Endodermal cell (in vitro differentiated cells): ENCODE measurements around the gene DAPP1. TPM values are rescaled to one million over a fixed set of nuclear protein-coding genes. Genes with fewer than 3 reads are reported as not detected.

Source experiments
- DNase-seq: peaks from one replicate; pipeline ENCODE4 v3.0.0-alpha.2; 2017
- H3K27ac ChIP-seq: 2 replicates; pipeline ENCODE4 v1.5.1; 2013; ENCODE audit warnings: mild to moderate bottlenecking, low read depth, low read length, moderate library complexity
- H3K27me3 ChIP-seq: 2 replicates; pipeline ENCODE4 v1.6.1; 2013; ENCODE audit warnings: mild to moderate bottlenecking, low read length, moderate library complexity; ENCODE audit not compliant: insufficient read depth, control insufficient read depth, poor library complexity, severe bottlenecking
- H3K36me3 ChIP-seq: 2 replicates; pipeline ENCODE4 v1.7.0; 2013; ENCODE audit warnings: mild to moderate bottlenecking, low read length, moderate library complexity; ENCODE audit not compliant: control insufficient read depth, insufficient read depth
- H3K4me1 ChIP-seq: one replicate; pipeline ENCODE4 v1.7.0; 2013; ENCODE audit warnings: low read length; ENCODE audit not compliant: control insufficient read depth, insufficient read depth
- H3K4me3 ChIP-seq: 2 replicates; pipeline ENCODE4 v1.5.1; 2013; ENCODE audit warnings: mild to moderate bottlenecking, low read length, moderate library complexity
- H3K9ac ChIP-seq: 2 replicates; pipeline ENCODE4 v1.6.1; 2013; ENCODE audit warnings: mild to moderate bottlenecking, low read length, moderate library complexity; ENCODE audit not compliant: poor library complexity, severe bottlenecking; ENCODE audit errors: extremely low read depth
- H3K9me3 ChIP-seq: 2 replicates; pipeline ENCODE4 v1.6.1; 2013; ENCODE audit warnings: mild to moderate bottlenecking, low read length, moderate library complexity; ENCODE audit not compliant: control insufficient read depth
- H3K27ac Mint-ChIP-seq: 2 replicates; pipeline ENCODE4 v1.8.0; 2020; ENCODE audit warnings: mixed read lengths
- H3K27me3 Mint-ChIP-seq: 2 replicates; pipeline ENCODE4 v1.8.0; 2021; ENCODE audit warnings: mild to moderate bottlenecking, mixed read lengths; ENCODE audit not compliant: insufficient read depth
- H3K36me3 Mint-ChIP-seq: 2 replicates; pipeline ENCODE4 v1.8.0; 2020; ENCODE audit warnings: low read depth, mixed read lengths
- H3K4me1 Mint-ChIP-seq: 2 replicates; pipeline ENCODE4 v1.8.0; 2020; ENCODE audit warnings: mixed read lengths
- H3K4me3 Mint-ChIP-seq: 2 replicates; pipeline ENCODE4 v1.8.0; 2020; ENCODE audit warnings: mild to moderate bottlenecking, moderate library complexity, mixed read lengths
- H3K9me3 Mint-ChIP-seq: 2 replicates; pipeline ENCODE4 v1.8.0; 2020; ENCODE audit warnings: mild to moderate bottlenecking, mixed read lengths
- WGBS, 2 experiments: methylation state at CpG; one replicate each; pipeline versions ENCODE4 v1.1.5 to v1.1.7; 2013; ENCODE audit warnings: missing lambda C conversion rate in 2 of 2, mixed read lengths in 1 of 2; ENCODE audit not compliant: insufficient coverage in 1 of 2, insufficient read length in 1 of 2; 5-methylcytosine and 5-hydroxymethylcytosine counted together
- total RNA-seq, 2 donors: library from RNA; stranded (reverse); fragmentation: NEBNext Ultra II Directional in 1 of 2; extraction: Animal tissue kit (Norgen Biotek cat#: 25700) in 1 of 2; gene quantifications; 2 replicates in 1 of 2; 3 replicates in 1 of 2; pipeline ENCODE4 v1.2.1, GENCODE V29; 2021
- TF ChIP-seq, protein P1 (sequence below): fragments of 200-600 bp; sonication (generic); conservative IDR thresholded peaks from 2 replicates; pipeline ENCODE4 v1.5.0; 2021; ENCODE audit warnings: antibody characterized with exemption, mild to moderate bottlenecking

The DAPP1 gene
- total RNA-seq, 2 donors from 2014 or later: not detected

GRCh38 chr4:99835942-99836341, 19.3 kb downstream of the DAPP1 start:
- DNase-seq: no peak

GRCh38 chr4:99838927-99839326, 22.3 kb downstream of the DAPP1 start:
- Mint-ChIP-seq H3K36me3 (no peaks in the 10 kb centered on the region), H3K27ac (no peak overlapping the region)
- no peak overlapping the region for H3K27ac ChIP-seq

More at GRCh38 chr4:99835942-99836341, 19.3 kb downstream of the DAPP1 start:
- no peaks in the 10 kb centered on the region for H3K27me3 ChIP-seq
- WGBS, 2 experiments: 86 to 87% methylated on average over 1 to 2 of the region's 2 CpGs
- H3K9me3 Mint-ChIP-seq: no peaks in the 10 kb centered on the region
- TF ChIP-seq, protein P1, sequence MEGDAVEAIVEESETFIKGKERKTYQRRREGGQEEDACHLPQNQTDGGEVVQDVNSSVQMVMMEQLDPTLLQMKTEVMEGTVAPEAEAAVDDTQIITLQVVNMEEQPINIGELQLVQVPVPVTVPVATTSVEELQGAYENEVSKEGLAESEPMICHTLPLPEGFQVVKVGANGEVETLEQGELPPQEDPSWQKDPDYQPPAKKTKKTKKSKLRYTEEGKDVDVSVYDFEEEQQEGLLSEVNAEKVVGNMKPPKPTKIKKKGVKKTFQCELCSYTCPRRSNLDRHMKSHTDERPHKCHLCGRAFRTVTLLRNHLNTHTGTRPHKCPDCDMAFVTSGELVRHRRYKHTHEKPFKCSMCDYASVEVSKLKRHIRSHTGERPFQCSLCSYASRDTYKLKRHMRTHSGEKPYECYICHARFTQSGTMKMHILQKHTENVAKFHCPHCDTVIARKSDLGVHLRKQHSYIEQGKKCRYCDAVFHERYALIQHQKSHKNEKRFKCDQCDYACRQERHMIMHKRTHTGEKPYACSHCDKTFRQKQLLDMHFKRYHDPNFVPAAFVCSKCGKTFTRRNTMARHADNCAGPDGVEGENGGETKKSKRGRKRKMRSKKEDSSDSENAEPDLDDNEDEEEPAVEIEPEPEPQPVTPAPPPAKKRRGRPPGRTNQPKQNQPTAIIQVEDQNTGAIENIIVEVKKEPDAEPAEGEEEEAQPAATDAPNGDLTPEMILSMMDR: no peak
- no peak overlapping the region for H3K27ac Mint-ChIP-seq
- H3K4me3 Mint-ChIP-seq: no peak overlapping the region
- H3K27me3 Mint-ChIP-seq: no peaks in the 10 kb centered on the region
- no peak overlapping the region for H3K27ac ChIP-seq
- no peak overlapping the region for H3K4me3 ChIP-seq
- H3K4me1 ChIP-seq: no peaks in the 10 kb centered on the region
- no peak overlapping the region for H3K9ac ChIP-seq
- H3K36me3 Mint-ChIP-seq: no peaks in the 10 kb centered on the region
- H3K4me1 Mint-ChIP-seq: no peaks in the 10 kb centered on the region
- no peaks in the 10 kb centered on the region for H3K36me3 ChIP-seq
- H3K9me3 ChIP-seq: no peaks in the 10 kb centered on the region

GRCh38 chr4:99841129-99841528, 24.5 kb downstream of the DAPP1 start:
- no peak for DNase-seq
- WGBS, 2 experiments: 88 to 100% methylated on average over 4 of the region's 4 CpGs
- Histone ChIP-seq H3K9me3 (no peaks in the 10 kb centered on the region), H3K27ac (no peak overlapping the region), H3K4me3 (no peak overlapping the region), H3K27me3 (no peaks in the 10 kb centered on the region), H3K36me3 (no peaks in the 10 kb centered on the region), H3K4me1 (no peaks in the 10 kb centered on the region), H3K9ac (no peak overlapping the region)
- H3K4me1 Mint-ChIP-seq: no peaks in the 10 kb centered on the region
- TF ChIP-seq, protein P1: no peak
- no peak overlapping the region for H3K4me3 Mint-ChIP-seq
- no peaks in the 10 kb centered on the region for H3K36me3 Mint-ChIP-seq
- H3K27ac Mint-ChIP-seq: no peak overlapping the region
- no peaks in the 10 kb centered on the region for H3K27me3 Mint-ChIP-seq
- no peaks in the 10 kb centered on the region for H3K9me3 Mint-ChIP-seq

More at GRCh38 chr4:99838927-99839326, 22.3 kb downstream of the DAPP1 start:
- TF ChIP-seq, protein P1: no peak
- DNase-seq: no peak
- Mint-ChIP-seq H3K4me1 (no peaks in the 10 kb centered on the region), H3K9me3 (no peaks in the 10 kb centered on the region), H3K4me3 (no peak overlapping the region), H3K27me3 (no peaks in the 10 kb centered on the region)
- no peak overlapping the region for H3K9ac ChIP-seq
- H3K9me3 ChIP-seq: no peaks in the 10 kb centered on the region
- H3K4me3 ChIP-seq: no peak overlapping the region
- WGBS, 2 experiments: 46% methylated on average over 2 of the region's 2 CpGs; no CpG with 5 or more reads in 1 of the 2 experiments
- H3K36me3 ChIP-seq: no peaks in the 10 kb centered on the region
- H3K4me1 ChIP-seq: no peaks in the 10 kb centered on the region
- no peaks in the 10 kb centered on the region for H3K27me3 ChIP-seq
